Measurements from ENCODE around the gene ROBO2. TPM values are rescaled to one million over a fixed set of nuclear protein-coding genes. Genes with fewer than 3 reads are reported as not detected.

The ROBO2 gene
- total and polyA plus RNA-seq, 10 donors, result 0.41 to 14.8 (median 5.2) TPM

GRCh38 chr3:77687545-77687944 lies 647.6 kb downstream of the ROBO2 start:
- Histone ChIP-seq H3K4me3 (no peak overlapping the region), H3K27ac (no peak overlapping the region), H3K9me3 (peaks cover 0 to 27% (median 20%) of the 10 kb centered on the region in 8 donors), H3K4me1 (no peaks in the 10 kb centered on the region), H3K36me3 (no peaks in the 10 kb centered on the region), H3K27me3 (replicated peaks in 1 of 7) (no peaks in the 10 kb centered on the region)
- intact Hi-C loops (cut with DNase I; ENCODE audit: low total_unique reads), result no loop called here
- no peak for DNase-seq
- TF ChIP-seq POLR2A (IDR thresholded peaks at IDR 0.05) (no peak), POLR2AphosphoS5 (IDR thresholded peaks at IDR 0.05) (no peak), CTCF (IDR thresholded peaks at IDR 0.05 in 8 of 11, conservative IDR thresholded peaks at IDR 0.05 in 3 of 11) (no peak)
- 51 to 73% (median 57%) methylated on average over 3 of the region's 3 CpGs for WGBS, 5 donors

- Histone ChIP-seq H3K27me3 (replicated peaks in 1 of 7) (no peaks in the 10 kb centered on the region), H3K27ac (no peak overlapping the region), H3K36me3 (no peaks in the 10 kb centered on the region), H3K4me3 (no peak overlapping the region), H3K9me3 (peaks cover 0 to 4% (median 0%) of the 10 kb centered on the region in 8 donors), H3K4me1 (no peaks in the 10 kb centered on the region)
- no peak for DNase-seq
- 74 to 84% (median 81%) methylated on average over 7 of the region's 7 CpGs for WGBS, 5 donors
- intact Hi-C loops (cut with DNase I; ENCODE audit: low total_unique reads), result no loop called here
- no peak for TF ChIP-seq CTCF (IDR thresholded peaks at IDR 0.05 in 8 of 11, conservative IDR thresholded peaks at IDR 0.05 in 3 of 11)
- TF ChIP-seq POLR2AphosphoS5 (IDR thresholded peaks at IDR 0.05), result no peak
- no peak for TF ChIP-seq POLR2A (IDR thresholded peaks at IDR 0.05)
Measured at GRCh38 chr3:77690284-77690845, 650.5 kb downstream of the ROBO2 start.

GRCh38 chr3:77693147-77693546 lies 653.2 kb downstream of the ROBO2 start:
- Histone ChIP-seq H3K27me3 (replicated peaks in 1 of 7) (no peaks in the 10 kb centered on the region), H3K4me1 (no peaks in the 10 kb centered on the region), H3K9me3 (peaks cover 0 to 14% (median 7%) of the 10 kb centered on the region in 8 donors), H3K36me3 (no peaks in the 10 kb centered on the region), H3K4me3 (no peak overlapping the region), H3K27ac (no peak overlapping the region)
- no peak for TF ChIP-seq POLR2AphosphoS5 (IDR thresholded peaks at IDR 0.05)
- no peak for TF ChIP-seq POLR2A (IDR thresholded peaks at IDR 0.05)
- TF ChIP-seq CTCF (IDR thresholded peaks at IDR 0.05 in 8 of 11, conservative IDR thresholded peaks at IDR 0.05 in 3 of 11), result no peak
- intact Hi-C loops (cut with DNase I; ENCODE audit: low total_unique reads), result no loop called here
- WGBS, 5 donors, result 71 to 87% (median 79%) methylated on average over 2 of the region's 2 CpGs
- no peak for DNase-seq

- WGBS, 5 donors, result 79 to 90% (median 82%) methylated on average over 3 of the region's 3 CpGs
- no peak for DNase-seq
- Histone ChIP-seq H3K4me1 (no peaks in the 10 kb centered on the region), H3K9me3 (peaks cover 0 to 19% (median 5%) of the 10 kb centered on the region in 8 donors), H3K27ac (no peak overlapping the region), H3K27me3 (replicated peaks in 1 of 7) (no peaks in the 10 kb centered on the region), H3K36me3 (no peaks in the 10 kb centered on the region), H3K4me3 (no peak overlapping the region)
- no peak for TF ChIP-seq CTCF (IDR thresholded peaks at IDR 0.05 in 8 of 11, conservative IDR thresholded peaks at IDR 0.05 in 3 of 11)
- TF ChIP-seq POLR2A (IDR thresholded peaks at IDR 0.05), result no peak
- TF ChIP-seq POLR2AphosphoS5 (IDR thresholded peaks at IDR 0.05), result no peak
- intact Hi-C loops (cut with DNase I; ENCODE audit: low total_unique reads), result no loop called here
Measured at GRCh38 chr3:77699125-77699691, 659.3 kb downstream of the ROBO2 start.
